K562 (cell line): ENCODE measurements around the gene MYL12B. TPM values are rescaled to one million over a fixed set of nuclear protein-coding genes. Genes with fewer than 3 reads are reported as not detected.
A peak's percentile ranks its signal among the peaks of the same experiment; 100 is the strongest.

Experiments
- C11orf30 ChIP-seq: fragments of 450-650 bp; IDR thresholded peaks from 2 replicates; pipeline ENCODE4 v1.6.1; 2016; ENCODE audit warnings: low read depth, mild to moderate bottlenecking
- MAFK ChIP-seq: IDR thresholded peaks from 2 replicates; pipeline ENCODE4 v1.6.1; 2011; ENCODE audit warnings: low read length, improper control_type of control experiment
- NCOR1 ChIP-seq: fragments of 450-650 bp; IDR thresholded peaks from 2 replicates; pipeline ENCODE4 v1.6.1; 2016; ENCODE audit warnings: mild to moderate bottlenecking, moderate library complexity
- NR2C2 ChIP-seq, 2 experiments: fragments of 200-800 bp in 1 of 2; sonication (Bioruptor generic) in 1 of 2; sonication (generic) in 1 of 2; formaldehyde crosslinking in 1 of 2; IDR thresholded peaks; 2 replicates each; pipeline versions ENCODE4 v1.6.1 to v1.8.0; 2016 to 2022; ENCODE audit warnings: mild to moderate bottlenecking in 1 of 2, missing compliant biosample characterization in 1 of 2, missing genetic modification characterization in 1 of 2, missing genetic modification reagents in 1 of 2
- RBM17 ChIP-seq: fragments of 200-400 bp; formaldehyde crosslinking; IDR thresholded peaks from 2 replicates; pipeline ENCODE4 v1.6.1; 2017; ENCODE audit warnings: low read depth, mild to moderate bottlenecking, low read length, borderline replicate concordance
- SMAD4 ChIP-seq: fragments of 250-450 bp; sonication (Bioruptor Pico); conservative IDR thresholded peaks from 2 replicates; pipeline ENCODE4 v1.8.0; 2021; ENCODE audit warnings: inconsistent platforms, mild to moderate bottlenecking, moderate library complexity
- TCF7L2 ChIP-seq: fragments of 150-350 bp; IDR thresholded peaks from 2 replicates; pipeline ENCODE4 v1.6.1; 2016; ENCODE audit warnings: low read depth, mild to moderate bottlenecking, low read length, moderate library complexity
- ZNF764 ChIP-seq: fragments of 250-450 bp; sonication (Bioruptor Pico); IDR thresholded peaks from 2 replicates; pipeline ENCODE4 v1.4.0; 2020; ENCODE audit warnings: low read depth, mild to moderate bottlenecking, moderate library complexity
- polyA plus RNA-seq, 8 experiments: library from polyadenylated mRNA; depleted of rRNA in 4 of 8; stranded (reverse) in 5 of 8; unstranded in 3 of 8; fragments of >200 nt; fragmentation: Nextera tagmentation in 2 of 8; fragmentation: Illumina TruSeq in 1 of 8; extraction: Ambion mirVana in 2 of 8; extraction: Trizol in 1 of 8; gene quantifications; 2 replicates each; pipeline versions ENCODE4 v1.2.1 to v1.2.3, GENCODE V29; 2011 to 2014; ENCODE audit warnings: inconsistent platforms in 1 of 8, missing spikeins in 1 of 8
- total RNA-seq, 7 experiments: library from RNA; depleted of rRNA in 6 of 7; stranded (reverse); fragments of >200 nt in 6 of 7; fragmentation: Illumina TruSeq in 2 of 7; extraction: Trizol in 2 of 7; gene quantifications; 2 replicates each; pipeline versions ENCODE4 v1.2.1 to v1.2.3, GENCODE V29; 2011 to 2021; ENCODE audit warnings: low replicate concordance in 1 of 7
- TF ChIP-seq, protein P1 (sequence below), 2 experiments: fragments of 450-650 bp; formaldehyde crosslinking in 1 of 2; IDR thresholded peaks; 2 replicates each; pipeline versions ENCODE4 v1.4.0 to v1.6.1; 2014 to 2020; ENCODE audit warnings: mild to moderate bottlenecking in 2 of 2, borderline replicate concordance in 1 of 2, low read depth in 1 of 2
- TF ChIP-seq, protein P2 (sequence below): fragments of 250-450 bp; sonication (Bioruptor Pico); IDR thresholded peaks from 2 replicates; pipeline ENCODE4 v1.9.0; 2021; ENCODE audit warnings: mild to moderate bottlenecking
- TF ChIP-seq, protein P3 (sequence below): IDR thresholded peaks from 3 replicates; pipeline ENCODE4 v1.6.1; 2011; ENCODE audit warnings: borderline replicate concordance, mild to moderate bottlenecking; ENCODE audit not compliant: insufficient read length, insufficient read depth

MYL12B gene
- total and polyA plus RNA-seq, 9 of the 15 experiments (the other 6 are each of a cell fraction or from before 2014, with no cell fraction given) = 220 to 995 (median 463) TPM

DNA sequence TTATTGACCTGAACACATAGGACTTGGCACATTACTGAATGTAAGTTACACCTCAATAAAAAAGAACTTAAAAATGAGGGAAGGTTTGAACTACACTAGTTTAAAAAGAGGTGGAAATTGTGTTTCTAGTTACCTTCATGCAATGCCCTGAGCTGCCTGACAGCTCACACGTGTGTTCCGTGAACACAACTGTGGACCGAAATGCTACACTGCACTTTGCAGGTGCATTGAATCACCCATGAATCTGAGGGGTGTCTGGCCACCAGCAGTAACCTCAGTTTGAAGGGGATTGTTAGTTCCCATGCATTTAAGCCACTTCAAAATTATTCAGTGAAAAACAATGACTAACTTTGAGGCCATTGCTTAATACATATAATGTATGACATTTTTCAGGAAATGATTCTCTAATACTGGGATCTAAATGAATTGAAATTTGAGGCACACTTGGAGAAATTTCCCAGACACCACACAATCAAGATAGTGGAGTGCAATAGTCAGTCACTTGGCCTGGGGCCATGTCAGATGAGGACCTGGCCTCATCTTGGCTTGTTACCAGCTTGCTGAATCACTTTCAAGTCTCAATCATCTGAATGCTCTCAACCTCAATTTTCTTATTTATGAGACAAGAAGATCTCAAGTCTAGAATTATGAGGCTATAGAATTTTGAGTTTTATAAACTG lies 59.3 kb downstream of the MYL12B start (continued):
- TF ChIP-seq, protein P1, sequence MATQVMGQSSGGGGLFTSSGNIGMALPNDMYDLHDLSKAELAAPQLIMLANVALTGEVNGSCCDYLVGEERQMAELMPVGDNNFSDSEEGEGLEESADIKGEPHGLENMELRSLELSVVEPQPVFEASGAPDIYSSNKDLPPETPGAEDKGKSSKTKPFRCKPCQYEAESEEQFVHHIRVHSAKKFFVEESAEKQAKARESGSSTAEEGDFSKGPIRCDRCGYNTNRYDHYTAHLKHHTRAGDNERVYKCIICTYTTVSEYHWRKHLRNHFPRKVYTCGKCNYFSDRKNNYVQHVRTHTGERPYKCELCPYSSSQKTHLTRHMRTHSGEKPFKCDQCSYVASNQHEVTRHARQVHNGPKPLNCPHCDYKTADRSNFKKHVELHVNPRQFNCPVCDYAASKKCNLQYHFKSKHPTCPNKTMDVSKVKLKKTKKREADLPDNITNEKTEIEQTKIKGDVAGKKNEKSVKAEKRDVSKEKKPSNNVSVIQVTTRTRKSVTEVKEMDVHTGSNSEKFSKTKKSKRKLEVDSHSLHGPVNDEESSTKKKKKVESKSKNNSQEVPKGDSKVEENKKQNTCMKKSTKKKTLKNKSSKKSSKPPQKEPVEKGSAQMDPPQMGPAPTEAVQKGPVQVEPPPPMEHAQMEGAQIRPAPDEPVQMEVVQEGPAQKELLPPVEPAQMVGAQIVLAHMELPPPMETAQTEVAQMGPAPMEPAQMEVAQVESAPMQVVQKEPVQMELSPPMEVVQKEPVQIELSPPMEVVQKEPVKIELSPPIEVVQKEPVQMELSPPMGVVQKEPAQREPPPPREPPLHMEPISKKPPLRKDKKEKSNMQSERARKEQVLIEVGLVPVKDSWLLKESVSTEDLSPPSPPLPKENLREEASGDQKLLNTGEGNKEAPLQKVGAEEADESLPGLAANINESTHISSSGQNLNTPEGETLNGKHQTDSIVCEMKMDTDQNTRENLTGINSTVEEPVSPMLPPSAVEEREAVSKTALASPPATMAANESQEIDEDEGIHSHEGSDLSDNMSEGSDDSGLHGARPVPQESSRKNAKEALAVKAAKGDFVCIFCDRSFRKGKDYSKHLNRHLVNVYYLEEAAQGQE (IDR thresholded peaks at IDR 0.05; ENCODE audit: borderline replicate concordance) = peak; percentile 12; the same call in 1 of the 2 replicates
- TF ChIP-seq, protein P1 (CRISPR knock-in tag; IDR thresholded peaks at IDR 0.05; ENCODE audit: low read depth) = no peak
- no peak for TF ChIP-seq TCF7L2
- TF ChIP-seq MAFK = peak; percentile 37; the same call in 1 of the 2 replicates
- TF ChIP-seq, protein P2, sequence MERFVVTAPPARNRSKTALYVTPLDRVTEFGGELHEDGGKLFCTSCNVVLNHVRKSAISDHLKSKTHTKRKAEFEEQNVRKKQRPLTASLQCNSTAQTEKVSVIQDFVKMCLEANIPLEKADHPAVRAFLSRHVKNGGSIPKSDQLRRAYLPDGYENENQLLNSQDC (CRISPR knock-in tag) = no peak
- TF ChIP-seq, protein P3, sequence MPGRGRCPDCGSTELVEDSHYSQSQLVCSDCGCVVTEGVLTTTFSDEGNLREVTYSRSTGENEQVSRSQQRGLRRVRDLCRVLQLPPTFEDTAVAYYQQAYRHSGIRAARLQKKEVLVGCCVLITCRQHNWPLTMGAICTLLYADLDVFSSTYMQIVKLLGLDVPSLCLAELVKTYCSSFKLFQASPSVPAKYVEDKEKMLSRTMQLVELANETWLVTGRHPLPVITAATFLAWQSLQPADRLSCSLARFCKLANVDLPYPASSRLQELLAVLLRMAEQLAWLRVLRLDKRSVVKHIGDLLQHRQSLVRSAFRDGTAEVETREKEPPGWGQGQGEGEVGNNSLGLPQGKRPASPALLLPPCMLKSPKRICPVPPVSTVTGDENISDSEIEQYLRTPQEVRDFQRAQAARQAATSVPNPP = no peak
- peak; percentile 21; the same call in 1 of the 2 replicates for TF ChIP-seq NCOR1
- TF ChIP-seq RBM17 = no peak
- peak; percentile 75 for TF ChIP-seq SMAD4
- TF ChIP-seq C11orf30 = peak; percentile 65
- no peak for TF ChIP-seq ZNF764 (CRISPR knock-in tag)
- no peak for TF ChIP-seq NR2C2 (CRISPR knock-in tag; IDR thresholded peaks at IDR 0.05)
- no peak for TF ChIP-seq NR2C2 (tag; IDR thresholded peaks at IDR 0.05)
